Trophoblast cell (in vitro differentiated cells and primary cell): ENCODE measurements around the gene LTV1.

Source experiments
- DNase-seq, 2 donors: peaks; one replicate each; pipeline ENCODE4 v3.0.0-alpha.2; 2016
- H2AFZ ChIP-seq: 2 replicates; pipeline ENCODE4 v1.6.1; 2013; ENCODE audit warnings: low read length, moderate library complexity, mild to moderate bottlenecking; ENCODE audit not compliant: insufficient read depth, poor library complexity
- H2AK5ac ChIP-seq: 2 replicates; pipeline ENCODE4 v1.6.1; 2013; ENCODE audit warnings: mild to moderate bottlenecking, low read length
- H2BK120ac ChIP-seq: 2 replicates; pipeline ENCODE4 v1.6.1; 2013; ENCODE audit warnings: low read length, mild to moderate bottlenecking, moderate library complexity; ENCODE audit not compliant: insufficient read depth, poor library complexity
- H2BK12ac ChIP-seq: 2 replicates; pipeline ENCODE4 v1.6.1; 2013; ENCODE audit warnings: mild to moderate bottlenecking, low read length, moderate library complexity
- H2BK5ac ChIP-seq: 2 replicates; pipeline ENCODE4 v1.6.1; 2013; ENCODE audit warnings: low read length, low read depth, moderate library complexity, mild to moderate bottlenecking; ENCODE audit not compliant: poor library complexity
- H3K14ac ChIP-seq: 2 replicates; pipeline ENCODE4 v1.6.1; 2013; ENCODE audit warnings: mild to moderate bottlenecking, low read length
- H3K18ac ChIP-seq: 2 replicates; pipeline ENCODE4 v1.6.1; 2013; ENCODE audit warnings: mild to moderate bottlenecking, low read length
- H3K23ac ChIP-seq: 2 replicates; pipeline ENCODE4 v1.6.1; 2013; ENCODE audit warnings: low read length
- H3K27ac ChIP-seq: 2 replicates; pipeline ENCODE4 v1.5.1; 2013; ENCODE audit warnings: low read depth, mild to moderate bottlenecking, inconsistent platforms, low read length, moderate library complexity
- H3K27me3 ChIP-seq: 2 replicates; pipeline ENCODE4 v1.6.1; 2013; ENCODE audit warnings: inconsistent platforms, mild to moderate bottlenecking, low read length, moderate library complexity; ENCODE audit not compliant: insufficient read depth
- H3K36me3 ChIP-seq, 2 experiments: 1 replicate in 1 of 2; 2 replicates in 1 of 2; pipeline ENCODE4 v1.6.1; 2013; ENCODE audit warnings: low read length in 2 of 2, mild to moderate bottlenecking in 2 of 2, moderate library complexity in 1 of 2; ENCODE audit not compliant: insufficient read depth in 2 of 2, control insufficient read depth in 1 of 2
- H3K4ac ChIP-seq: 2 replicates; pipeline ENCODE4 v1.6.1; 2013; ENCODE audit warnings: low read depth, mild to moderate bottlenecking, low read length, moderate library complexity
- H3K4me1 ChIP-seq, 2 experiments: 1 replicate in 1 of 2; 2 replicates in 1 of 2; pipeline ENCODE4 v1.6.1; 2013; ENCODE audit warnings: low read length in 2 of 2, mild to moderate bottlenecking in 2 of 2, moderate library complexity in 1 of 2; ENCODE audit not compliant: insufficient read depth in 2 of 2, control insufficient read depth in 1 of 2
- H3K4me2 ChIP-seq: 2 replicates; pipeline ENCODE4 v1.6.1; 2013; ENCODE audit warnings: inconsistent platforms, mild to moderate bottlenecking, low read length, moderate library complexity
- H3K4me3 ChIP-seq: 2 replicates; pipeline ENCODE4 v1.5.1; 2013; ENCODE audit warnings: mild to moderate bottlenecking, low read depth, low read length, inconsistent platforms
- H3K79me1 ChIP-seq: one replicate; pipeline ENCODE4 v1.6.1; 2013; ENCODE audit warnings: low read length
- H3K79me2 ChIP-seq: 2 replicates; pipeline ENCODE4 v1.6.1; 2013; ENCODE audit warnings: low read length, mild to moderate bottlenecking; ENCODE audit not compliant: control insufficient read depth, insufficient read depth, poor library complexity
- H3K9ac ChIP-seq: 2 replicates; pipeline ENCODE4 v1.6.1; 2013; ENCODE audit warnings: mild to moderate bottlenecking, low read length
- H3K9me3 ChIP-seq: 2 replicates; pipeline ENCODE4 v1.6.1; 2013; ENCODE audit warnings: low read depth, mild to moderate bottlenecking, control low read depth, inconsistent platforms, low read length; ENCODE audit not compliant: insufficient read depth
- H4K12ac ChIP-seq: 2 replicates; pipeline ENCODE4 v1.6.1; 2013; ENCODE audit warnings: low read depth, mild to moderate bottlenecking, low read length, moderate library complexity
- H4K8ac ChIP-seq: 2 replicates; pipeline ENCODE4 v1.6.1; 2013; ENCODE audit warnings: low read depth, mild to moderate bottlenecking, low read length, moderate library complexity
- H4K91ac ChIP-seq: one replicate; pipeline ENCODE4 v1.6.1; 2013; ENCODE audit warnings: low read depth, mild to moderate bottlenecking, low read length, moderate library complexity
- WGBS: extraction: QIAGEN DNeasy Blood & Tissue Kit; methylation state at CpG from one replicate; pipeline ENCODE4 v1.1.7; 2013; ENCODE audit warnings: missing lambda C conversion rate; ENCODE audit not compliant: insufficient read length, insufficient coverage; ENCODE audit errors: extremely low coverage; 5-methylcytosine and 5-hydroxymethylcytosine counted together

The LTV1 gene

DNA sequence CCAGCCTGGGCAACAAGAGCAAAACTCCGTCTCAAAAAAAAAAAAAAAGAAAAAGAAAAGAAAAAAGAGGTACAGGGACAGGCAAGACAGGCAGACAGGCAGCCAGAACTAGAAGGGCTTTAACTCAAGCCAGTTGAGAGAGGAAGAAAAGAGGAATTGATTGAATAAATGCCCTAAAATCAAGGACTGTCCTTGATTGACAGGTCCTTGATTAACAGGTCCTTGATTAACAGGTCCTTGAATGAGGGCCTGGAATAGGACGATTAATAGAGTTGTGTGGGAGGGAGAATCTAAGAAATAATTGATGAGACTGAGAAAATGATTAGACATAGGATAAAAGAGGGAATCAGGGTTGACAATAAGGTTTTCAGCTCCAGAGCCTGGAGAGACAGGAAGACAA lies 57.2 kb downstream of the LTV1 start:
- Histone ChIP-seq H3K79me1 (no peaks in the 10 kb centered on the region), H4K91ac (no peak overlapping the region), H3K14ac (no peak overlapping the region), H2BK120ac (no peak overlapping the region), H3K79me2 (no peaks in the 10 kb centered on the region), H2BK5ac (no peak overlapping the region), H3K27me3 (no peaks in the 10 kb centered on the region), H3K18ac (no peak overlapping the region), H3K23ac (no peak overlapping the region), H3K9me3 (no peaks in the 10 kb centered on the region), H2BK12ac (no peak overlapping the region), H3K27ac (no peak overlapping the region), H4K12ac (no peak overlapping the region), H3K9ac (no peak overlapping the region), H3K4me3 (no peak overlapping the region), H4K8ac (no peak overlapping the region), H3K36me3 (no peaks in the 10 kb centered on the region), H3K4ac (no peak overlapping the region), H2AFZ (no peak overlapping the region), H2AK5ac (no peak overlapping the region), H3K4me2 (no peak overlapping the region), H3K4me1 (no peaks in the 10 kb centered on the region)
- no peak for DNase-seq
- no CpG with 5 or more reads among the region's 2 CpGs for WGBS

GRCh38 chr6:143901885-143902750 lies 59.0 kb downstream of the LTV1 start:
- Histone ChIP-seq H4K91ac (no peak overlapping the region), H3K79me2 (no peaks in the 10 kb centered on the region), H2AK5ac (no peak overlapping the region), H3K36me3 (no peaks in the 10 kb centered on the region), H3K9ac (no peak overlapping the region), H3K27me3 (no peaks in the 10 kb centered on the region), H3K4me2 (no peak overlapping the region), H2BK5ac (no peak overlapping the region), H3K79me1 (no peaks in the 10 kb centered on the region), H3K4ac (no peak overlapping the region), H3K18ac (no peak overlapping the region), H3K23ac (no peak overlapping the region), H4K8ac (no peak overlapping the region), H3K4me1 (no peaks in the 10 kb centered on the region), H4K12ac (no peak overlapping the region), H2AFZ (no peak overlapping the region), H2BK120ac (no peak overlapping the region), H3K9me3 (no peaks in the 10 kb centered on the region), H3K4me3 (no peak overlapping the region), H3K14ac (no peak overlapping the region), H3K27ac (no peak overlapping the region), H2BK12ac (no peak overlapping the region)
- DNase-seq: no peak
- no CpG with 5 or more reads among the region's 6 CpGs for WGBS

GRCh38 chr6:143902827-143903226 lies 59.7 kb downstream of the LTV1 start:
- no peak overlapping the region for H2BK12ac ChIP-seq
- no peaks in the 10 kb centered on the region for H3K79me1 ChIP-seq
- no peak overlapping the region for H4K8ac ChIP-seq
- H3K4me2 ChIP-seq: no peak overlapping the region
- H3K79me2 ChIP-seq: no peaks in the 10 kb centered on the region
- H3K9me3 ChIP-seq: no peaks in the 10 kb centered on the region
- H3K9ac ChIP-seq: no peak overlapping the region
- no peak overlapping the region for H2BK5ac ChIP-seq
- H3K18ac ChIP-seq: no peak overlapping the region
- no peak overlapping the region for H2BK120ac ChIP-seq
- no CpG with 5 or more reads among the region's 2 CpGs for WGBS
- H3K4ac ChIP-seq: no peak overlapping the region
- no peak overlapping the region for H4K91ac ChIP-seq
- no peaks in the 10 kb centered on the region for H3K4me1 ChIP-seq
- no peak overlapping the region for H2AFZ ChIP-seq
- H2AK5ac ChIP-seq: no peak overlapping the region
- DNase-seq: no peak
- no peak overlapping the region for H3K4me3 ChIP-seq
- H3K36me3 ChIP-seq: no peaks in the 10 kb centered on the region
- H4K12ac ChIP-seq: no peak overlapping the region
- no peak overlapping the region for H3K14ac ChIP-seq
- no peak overlapping the region for H3K27ac ChIP-seq
- H3K23ac ChIP-seq: no peak overlapping the region
- H3K27me3 ChIP-seq: no peaks in the 10 kb centered on the region

GRCh38 chr6:143911028-143911427 lies 67.9 kb downstream of the LTV1 start:
- Histone ChIP-seq H3K36me3 (no peaks in the 10 kb centered on the region), H4K8ac (no peak overlapping the region), H3K27me3 (no peaks in the 10 kb centered on the region), H2BK5ac (no peak overlapping the region), H4K12ac (no peak overlapping the region), H4K91ac (no peak overlapping the region), H3K27ac (no peak overlapping the region), H3K4me1 (no peaks in the 10 kb centered on the region), H3K79me2 (no peaks in the 10 kb centered on the region), H3K4ac (no peak overlapping the region), H3K23ac (no peak overlapping the region), H3K14ac (no peak overlapping the region), H2AFZ (no peak overlapping the region), H3K9me3 (peaks cover 2% of the 10 kb centered on the region), H3K4me2 (no peak overlapping the region), H3K4me3 (no peak overlapping the region), H2BK120ac (no peak overlapping the region), H3K18ac (no peak overlapping the region), H2AK5ac (no peak overlapping the region), H2BK12ac (no peak overlapping the region), H3K9ac (no peak overlapping the region), H3K79me1 (no peaks in the 10 kb centered on the region)
- WGBS: no CpG with 5 or more reads among the region's 1 CpG
- no peak for DNase-seq
